Gastroesophageal sphincter (tissue), 4 donors: ENCODE measurements around the gene STX8. TPM values are rescaled to one million over a fixed set of nuclear protein-coding genes. Genes with fewer than 3 reads are reported as not detected.
"Not testable (repeated sequence)": the region's sequence is repeated elsewhere in the genome, so short reads cannot be mapped to it uniquely, and the experiment has no call there.

Experiments used
- ATAC-seq: fragments of 150-250 bp; one replicate; pipeline ENCODE4 v1.9.1; 2016; ENCODE audit warnings: mild to moderate bottlenecking, moderate library complexity
- H3K27ac ChIP-seq, 4 donors: fragments of 200-600 bp; sonication (generic) in 3 of 4; 1 replicate in 3 of 4; 2 replicates in 1 of 4; pipeline ENCODE4 v1.5.1; 2016 to 2019
- H3K27me3 ChIP-seq: fragments of 200-600 bp; sonication (generic); one replicate; pipeline ENCODE4 v1.5.1; 2019
- H3K36me3 ChIP-seq, 2 donors: fragments of 200-600 bp; sonication (generic); one replicate each; pipeline ENCODE4 v1.5.1; 2019; ENCODE audit warnings: control low read depth in 1 of 2
- H3K4me1 ChIP-seq, 3 donors: fragments of 200-600 bp; sonication (generic); 1 replicate in 2 of 3; 2 replicates in 1 of 3; pipeline ENCODE4 v1.5.1; 2016 to 2019; ENCODE audit warnings: control low read depth in 2 of 3
- H3K4me3 ChIP-seq, 2 donors: fragments of 200-600 bp; sonication (generic); one replicate each; pipeline ENCODE4 v1.5.1; 2019; ENCODE audit warnings: mild to moderate bottlenecking in 1 of 2, moderate library complexity in 1 of 2
- H3K9me3 ChIP-seq, 3 donors: fragments of 200-600 bp; sonication (generic); one replicate each; pipeline ENCODE4 v1.5.1; 2017 to 2019; ENCODE audit warnings: control low read depth in 2 of 3
- CTCF ChIP-seq, 4 experiments: fragments of 200-600 bp in 2 of 4; fragments of 450-650 bp in 2 of 4; sonication (generic) in 1 of 4; IDR thresholded peaks; one replicate each; pipeline ENCODE4 v1.5.1; 2017 to 2019; ENCODE audit warnings: antibody characterized with exemption in 4 of 4, mild to moderate bottlenecking in 2 of 4, moderate library complexity in 2 of 4
- EP300 ChIP-seq: sonication (generic); formaldehyde crosslinking; IDR thresholded peaks from one replicate; pipeline ENCODE4 v1.6.1; 2017; ENCODE audit warnings: antibody characterized with exemption, mild to moderate bottlenecking
- POLR2A ChIP-seq, 2 donors: fragments of 450-650 bp; IDR thresholded peaks; one replicate each; pipeline ENCODE4 v1.6.1; 2017; ENCODE audit warnings: antibody characterized with exemption in 2 of 2, mild to moderate bottlenecking in 2 of 2, moderate library complexity in 1 of 2
- POLR2AphosphoS5 ChIP-seq: sonication (generic); formaldehyde crosslinking; IDR thresholded peaks from one replicate; pipeline ENCODE4 v1.6.1; 2017; ENCODE audit warnings: antibody characterized with exemption
- WGBS, 2 donors: methylation state at CpG; one replicate each; pipeline ENCODE4 v1.1.5; 2018; ENCODE audit warnings: low coverage in 1 of 2; 5-methylcytosine and 5-hydroxymethylcytosine counted together
- total RNA-seq, 4 donors: library from RNA; depleted of rRNA; stranded (reverse); fragments of >200 nt; gene quantifications; one replicate each; pipeline ENCODE4 v1.1.0, GENCODE V29; 2016

The STX8 gene
- total RNA-seq, 4 donors from 2014 or later = 67.9 to 106 (median 87.1) TPM

- Histone ChIP-seq H3K4me1 (no peaks in the 10 kb centered on the region), H3K4me3 (no peak overlapping the region), H3K27ac (no peak overlapping the region), H3K36me3 (peaks cover 0 to 48% of the 10 kb centered on the region in 2 donors), H3K27me3 (no peaks in the 10 kb centered on the region), H3K9me3 (no peaks in the 10 kb centered on the region)
- ATAC-seq = no peak
- TF ChIP-seq POLR2AphosphoS5 = no peak
- no peak for TF ChIP-seq POLR2A (IDR thresholded peaks at IDR 0.05)
- TF ChIP-seq CTCF (IDR thresholded peaks at IDR 0.05) = no peak
- TF ChIP-seq EP300 = no peak
Measured at GRCh38 chr17:9568004-9568403, 7.6 kb downstream of the STX8 start.

GRCh38 chr17:9566739-9567138, 8.9 kb downstream of the STX8 start:
- WGBS, 2 donors = 88 to 98% methylated on average over 5 of the region's 5 CpGs
- not testable (repeated sequence) for ATAC-seq, H3K27ac ChIP-seq

GRCh38 chr17:9566067-9566466, 9.6 kb downstream of the STX8 start:
- H3K4me1 ChIP-seq = no peaks in the 10 kb centered on the region
- H3K9me3 ChIP-seq = no peaks in the 10 kb centered on the region
- H3K27me3 ChIP-seq = no peaks in the 10 kb centered on the region
- H3K27ac ChIP-seq = no peak overlapping the region
- no peak overlapping the region for H3K4me3 ChIP-seq
- ATAC-seq = no peak
- WGBS, 2 donors = 68 to 72% methylated on average over 7 of the region's 7 CpGs
- no peak for TF ChIP-seq CTCF (IDR thresholded peaks at IDR 0.05)
- TF ChIP-seq POLR2AphosphoS5 = no peak
- TF ChIP-seq EP300 = no peak
- TF ChIP-seq POLR2A (IDR thresholded peaks at IDR 0.05) = no peak
- H3K36me3 ChIP-seq = peaks cover 0 to 51% of the 10 kb centered on the region in 2 donors

More at GRCh38 chr17:9566739-9567138, 8.9 kb downstream of the STX8 start:
- not testable (repeated sequence) for H3K4me1 ChIP-seq, H3K27me3 ChIP-seq, H3K4me3 ChIP-seq, H3K9me3 ChIP-seq
- H3K36me3 ChIP-seq = peaks cover 0 to 51% of the 10 kb centered on the region in 2 donors

- peaks cover 0 to 38% of the 10 kb centered on the region in 2 donors for H3K36me3 ChIP-seq
- no peak overlapping the region for H3K27ac ChIP-seq
- no peaks in the 10 kb centered on the region for H3K27me3 ChIP-seq
- TF ChIP-seq EP300 (no peak), POLR2A (IDR thresholded peaks at IDR 0.05) (no peak), POLR2AphosphoS5 (no peak), CTCF (IDR thresholded peaks at IDR 0.05) (no peak)
- no peaks in the 10 kb centered on the region for H3K4me1 ChIP-seq
- H3K4me3 ChIP-seq = no peak overlapping the region
- no peak for ATAC-seq
- H3K9me3 ChIP-seq = no peaks in the 10 kb centered on the region
Measured at GRCh38 chr17:9564104-9564503, 11.5 kb downstream of the STX8 start.

- Histone ChIP-seq H3K4me1 (peaks cover 0 to 19% (median 0%) of the 10 kb centered on the region in 3 donors), H3K36me3 (peaks cover 0 to 5% of the 10 kb centered on the region in 2 donors), H3K4me3 (no peak overlapping the region), H3K27me3 (no peaks in the 10 kb centered on the region), H3K9me3 (no peaks in the 10 kb centered on the region), H3K27ac (no peak overlapping the region)
- TF ChIP-seq CTCF (IDR thresholded peaks at IDR 0.05) (no peak), POLR2AphosphoS5 (no peak), EP300 (no peak), POLR2A (IDR thresholded peaks at IDR 0.05) (no peak)
- ATAC-seq = no peak
- 90 to 92% methylated on average over 8 to 9 of the region's 9 CpGs for WGBS, 2 donors
Measured at GRCh38 chr17:9557857-9558256, 17.8 kb downstream of the STX8 start.
